Endothelial cell of umbilical vein (primary cell): ENCODE data around the gene TAF11L4. TPM values are rescaled to one million over a fixed set of nuclear protein-coding genes. Genes with fewer than 3 reads are reported as not detected.
"Not testable (repeated sequence)": the region's sequence is repeated elsewhere in the genome, so short reads cannot be mapped to it uniquely, and the experiment has no call there.

Experiments used
- BruUV-seq: library from RNA; stranded (reverse); fragments of 400-500 nt; replicated peaks from 2 replicates; lab custom pipeline; 2021; lab: Mats Ljungman, UMichigan
- CTCF ChIA-PET: fragments of 300-600, 350-600 bp; sonication (Branson Sonifier 250); formaldehyde crosslinking; loops from one replicate; lab custom pipeline; 2021; ENCODE audit warnings: antibody characterized with exemption, inconsistent platforms; lab: Charles Lee
- POLR2A ChIA-PET: fragments of 300-600, 350-600 bp; sonication (Branson Sonifier 250); formaldehyde crosslinking; loops from one replicate; lab custom pipeline; 2021; ENCODE audit warnings: antibody characterized with exemption, inconsistent platforms; lab: Charles Lee
- DNase-seq: peaks from one replicate; pipeline ENCODE4 v3.0.0-alpha.2; 2011; ENCODE audit warnings: low read depth, low spot score
- FAIRE-seq: peaks from 2 replicates; lab custom pipeline; 2011; peaks lifted over from hg19 to GRCh38; lab: Jason Lieb, UNC
- H2AFZ ChIP-seq: 2 replicates; pipeline ENCODE4 v1.6.0; 2012; ENCODE audit warnings: low read depth, low read length, control low read depth, inconsistent platforms
- H3K27ac ChIP-seq: 2 replicates; pipeline ENCODE4 v1.5.1; 2011; ENCODE audit warnings: low read depth, mild to moderate bottlenecking, control low read depth, low read length, moderate library complexity; ENCODE audit not compliant: insufficient read depth
- H3K27me3 ChIP-seq, 2 experiments: 2 replicates each; pipeline versions ENCODE4 v1.6.0 to v1.6.1; 2011; ENCODE audit warnings: low read length in 2 of 2, mixed read lengths in 1 of 2; ENCODE audit not compliant: control insufficient read depth in 2 of 2, insufficient read depth in 2 of 2
- H3K36me3 ChIP-seq, 2 experiments: 2 replicates in 1 of 2; 3 replicates in 1 of 2; pipeline ENCODE4 v1.5.1; 2011; ENCODE audit warnings: low read length in 2 of 2, mild to moderate bottlenecking in 1 of 2, moderate library complexity in 1 of 2; ENCODE audit not compliant: control insufficient read depth in 2 of 2, insufficient read depth in 2 of 2; ENCODE audit errors: extremely low read depth in 1 of 2
- H3K4me1 ChIP-seq: 3 replicates; pipeline ENCODE4 v1.5.1; 2011; ENCODE audit warnings: mild to moderate bottlenecking, low read length; ENCODE audit not compliant: control insufficient read depth, insufficient read depth; ENCODE audit errors: extremely low read depth
- H3K4me2 ChIP-seq: 2 replicates; pipeline ENCODE4 v1.6.1; 2011; ENCODE audit warnings: low read length, control low read depth, mixed read lengths; ENCODE audit not compliant: insufficient read depth
- H3K4me3 ChIP-seq, 3 experiments: fragments of 200-600 bp in 1 of 3; sonication (generic), shearing (Covaris generic) in 1 of 3; replicated peaks in 1 of 3; 2 replicates each; pipeline ENCODE4 v1.5.1; 2011 to 2016; ENCODE audit warnings: control low read depth in 3 of 3, low read length in 3 of 3, mild to moderate bottlenecking in 2 of 3, inconsistent platforms in 1 of 3, low read depth in 1 of 3, moderate library complexity in 1 of 3; ENCODE audit not compliant: insufficient read depth in 1 of 3
- H3K79me2 ChIP-seq: 2 replicates; pipeline ENCODE4 v1.6.0; 2012; ENCODE audit warnings: low read length, inconsistent platforms; ENCODE audit not compliant: control insufficient read depth, insufficient read depth
- H3K9ac ChIP-seq: replicated peaks from 2 replicates; pipeline ENCODE3; 2011; ENCODE audit warnings: low read length, control low read depth; ENCODE audit not compliant: insufficient read depth; ENCODE audit errors: extremely low read depth
- H3K9me1 ChIP-seq: replicated peaks from 3 replicates; pipeline ENCODE4 v1.6.0; 2011; ENCODE audit warnings: mild to moderate bottlenecking, low read length; ENCODE audit not compliant: control insufficient read depth, insufficient read depth; ENCODE audit errors: extremely low read depth
- H3K9me3 ChIP-seq: replicated peaks from 2 replicates; pipeline ENCODE4 v1.5.1; 2012; ENCODE audit warnings: low read length, inconsistent platforms; ENCODE audit not compliant: control insufficient read depth, insufficient read depth
- H4K20me1 ChIP-seq: replicated peaks from 2 replicates; pipeline ENCODE3; 2011; ENCODE audit warnings: mild to moderate bottlenecking, low read length; ENCODE audit not compliant: control insufficient read depth, insufficient read depth; ENCODE audit errors: extremely low read depth
- CTCF ChIP-seq, 2 donors: IDR thresholded peaks; 1 replicate in 1 of 2; 2 replicates in 1 of 2; pipeline ENCODE4 v1.5.1; 2011; ENCODE audit warnings: low read length in 2 of 2, mild to moderate bottlenecking in 2 of 2, moderate library complexity in 2 of 2, control low read depth in 1 of 2, inconsistent platforms in 1 of 2, low read depth in 1 of 2; ENCODE audit not compliant: insufficient read depth in 1 of 2; ENCODE audit errors: extremely low read depth in 1 of 2
- EZH2 ChIP-seq: IDR thresholded peaks from 2 replicates; pipeline ENCODE4 v1.6.1; 2012; ENCODE audit warnings: borderline replicate concordance, low read depth, mild to moderate bottlenecking, moderate library complexity, low read length, inconsistent platforms; ENCODE audit not compliant: severe bottlenecking
- FOS ChIP-seq: IDR thresholded peaks from 2 replicates; pipeline ENCODE4 v1.6.1; 2011; ENCODE audit warnings: mild to moderate bottlenecking, low read length, moderate library complexity, borderline replicate concordance; ENCODE audit not compliant: insufficient read depth
- GATA2 ChIP-seq: IDR thresholded peaks from 2 replicates; pipeline ENCODE4 v1.7.0; 2011; ENCODE audit warnings: low read depth, mild to moderate bottlenecking, moderate library complexity, mixed read lengths, low read length; ENCODE audit not compliant: insufficient read length, insufficient read depth
- MAX ChIP-seq: IDR thresholded peaks from 2 replicates; pipeline ENCODE4 v1.6.1; 2011; ENCODE audit not compliant: insufficient read depth, insufficient read length
- MYC ChIP-seq: IDR thresholded peaks from one replicate; pipeline ENCODE4 v1.6.1; 2011; ENCODE audit warnings: mild to moderate bottlenecking, low read depth, low read length
- POLR2A ChIP-seq: IDR thresholded peaks from 2 replicates; pipeline ENCODE4 v1.6.1; 2012; ENCODE audit warnings: low read depth, mild to moderate bottlenecking, control low read depth, low read length
- dilution Hi-C: fragments of 300-500 bp; cut with MboI; formaldehyde crosslinking; loops from one replicate; pipeline ENCODE4 v1.15.0; 2019; ENCODE audit warnings: low sequenced_read_pairs; ENCODE audit not compliant: extremely low pct_ligation_motif_present
- intact Hi-C: fragments of 100-400 bp; cut with micrococcal nuclease; formaldehyde crosslinking; loops from one replicate; pipeline ENCODE4 v1.10.0; 2022
- polyA plus RNA-seq, 4 experiments: library from polyadenylated mRNA; depleted of rRNA in 3 of 4; stranded (reverse) in 3 of 4; unstranded in 1 of 4; fragments of >200 nt; gene quantifications; 2 replicates each; pipeline versions ENCODE4 v1.2.1 to v1.2.3, GENCODE V29; 2011 to 2012; ENCODE audit warnings: missing spikeins in 1 of 4
- total RNA-seq: library from RNA; stranded (reverse); gene quantifications from 2 replicates; pipeline ENCODE4 v1.2.3, GENCODE V29; 2021

TAF11L4 gene
- total and polyA plus RNA-seq, 2 donors (not counting 3 experiments of a cell fraction or from before 2014, with no cell fraction given): not detected

GRCh38 chr5:17482790-17483189 lies 38.8 kb upstream of the TAF11L4 start:
- FAIRE-seq (peak; percentile 35), DNase-seq (no peak)
- Histone ChIP-seq H3K4me1 (no peaks in the 10 kb centered on the region), H3K9me3 (no peaks in the 10 kb centered on the region), H3K4me2 (no peak overlapping the region), H2AFZ (no peak overlapping the region), H3K27me3 (no peaks in the 10 kb centered on the region), H3K9me1 (no peaks in the 10 kb centered on the region), H3K27ac (no peak overlapping the region), H3K79me2 (no peaks in the 10 kb centered on the region), H3K36me3 (no peaks in the 10 kb centered on the region), H3K4me3 (no peak overlapping the region), H3K9ac (no peak overlapping the region), H4K20me1 (no peaks in the 10 kb centered on the region)
- BruUV-seq: no TSS peak
- dilution Hi-C loops (no loop called here), intact Hi-C loops (no loop called here)
- POLR2A ChIA-PET: no interaction called here
- TF ChIP-seq POLR2A: no peak
- no peak for TF ChIP-seq FOS
- no peak for TF ChIP-seq EZH2
- TF ChIP-seq CTCF (IDR thresholded peaks at IDR 0.05; ENCODE audit: extremely low read depth in 1 of 2, insufficient read depth in 1 of 2, low read depth in 1 of 2, low read length in 2 of 2): no peak
- TF ChIP-seq MYC: no peak
- TF ChIP-seq GATA2: no peak
- TF ChIP-seq MAX: no peak
- CTCF ChIA-PET: no interaction called here

GRCh38 chr5:17486464-17487173 lies 35.0 kb upstream of the TAF11L4 start:
- H3K9me3 ChIP-seq, H3K27ac ChIP-seq, POLR2A ChIA-PET, H2AFZ ChIP-seq, dilution Hi-C loops, H3K79me2 ChIP-seq, DNase-seq, H3K4me3 ChIP-seq, H3K27me3 ChIP-seq, H3K4me1 ChIP-seq, BruUV-seq, H3K4me2 ChIP-seq, H3K9me1 ChIP-seq, H4K20me1 ChIP-seq, intact Hi-C loops, CTCF ChIA-PET, FAIRE-seq, H3K9ac ChIP-seq, H3K36me3 ChIP-seq: not testable (repeated sequence)
